22Rv1 (cell line): ENCODE results near the gene ACSBG1.

ENCODE experiments used
- H3K27ac ChIP-seq: fragments of 450-650 bp; 2 replicates; pipeline ENCODE4 v1.5.1; 2017
- ZFX ChIP-seq: fragments of 450-650 bp; IDR thresholded peaks from 2 replicates; pipeline ENCODE4 v1.6.1; 2017; ENCODE audit warnings: antibody characterized with exemption, borderline replicate concordance
- TF ChIP-seq, protein P1 (sequence below): fragments of 450-650 bp; IDR thresholded peaks from 2 replicates; pipeline ENCODE4 v1.5.1; 2017; ENCODE audit warnings: mild to moderate bottlenecking

ACSBG1 gene

DNA sequence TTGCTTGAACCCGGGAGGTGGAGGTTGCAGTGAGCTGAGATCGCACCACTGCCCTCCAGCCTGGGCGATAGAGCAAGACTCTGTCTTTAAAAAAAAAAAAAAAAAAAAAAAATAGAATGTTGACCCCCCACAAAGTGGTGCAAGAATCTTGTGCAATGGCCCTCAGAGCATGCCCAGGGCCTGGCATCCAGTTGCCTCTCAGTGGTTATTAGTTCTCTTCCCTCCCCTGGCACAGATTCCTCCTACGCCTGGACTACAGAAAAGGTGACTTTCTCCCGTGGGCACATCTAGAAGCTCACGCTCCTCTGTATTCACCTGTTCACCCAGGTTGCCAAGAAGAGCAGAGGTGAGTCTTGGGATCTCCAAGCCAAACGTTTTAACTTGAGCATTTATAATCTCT is 36.7 kb downstream of the ACSBG1 start:
- no peak for TF ChIP-seq ZFX
- TF ChIP-seq, protein P1, sequence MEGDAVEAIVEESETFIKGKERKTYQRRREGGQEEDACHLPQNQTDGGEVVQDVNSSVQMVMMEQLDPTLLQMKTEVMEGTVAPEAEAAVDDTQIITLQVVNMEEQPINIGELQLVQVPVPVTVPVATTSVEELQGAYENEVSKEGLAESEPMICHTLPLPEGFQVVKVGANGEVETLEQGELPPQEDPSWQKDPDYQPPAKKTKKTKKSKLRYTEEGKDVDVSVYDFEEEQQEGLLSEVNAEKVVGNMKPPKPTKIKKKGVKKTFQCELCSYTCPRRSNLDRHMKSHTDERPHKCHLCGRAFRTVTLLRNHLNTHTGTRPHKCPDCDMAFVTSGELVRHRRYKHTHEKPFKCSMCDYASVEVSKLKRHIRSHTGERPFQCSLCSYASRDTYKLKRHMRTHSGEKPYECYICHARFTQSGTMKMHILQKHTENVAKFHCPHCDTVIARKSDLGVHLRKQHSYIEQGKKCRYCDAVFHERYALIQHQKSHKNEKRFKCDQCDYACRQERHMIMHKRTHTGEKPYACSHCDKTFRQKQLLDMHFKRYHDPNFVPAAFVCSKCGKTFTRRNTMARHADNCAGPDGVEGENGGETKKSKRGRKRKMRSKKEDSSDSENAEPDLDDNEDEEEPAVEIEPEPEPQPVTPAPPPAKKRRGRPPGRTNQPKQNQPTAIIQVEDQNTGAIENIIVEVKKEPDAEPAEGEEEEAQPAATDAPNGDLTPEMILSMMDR, result no peak
- no peak overlapping the region for H3K27ac ChIP-seq

DNA sequence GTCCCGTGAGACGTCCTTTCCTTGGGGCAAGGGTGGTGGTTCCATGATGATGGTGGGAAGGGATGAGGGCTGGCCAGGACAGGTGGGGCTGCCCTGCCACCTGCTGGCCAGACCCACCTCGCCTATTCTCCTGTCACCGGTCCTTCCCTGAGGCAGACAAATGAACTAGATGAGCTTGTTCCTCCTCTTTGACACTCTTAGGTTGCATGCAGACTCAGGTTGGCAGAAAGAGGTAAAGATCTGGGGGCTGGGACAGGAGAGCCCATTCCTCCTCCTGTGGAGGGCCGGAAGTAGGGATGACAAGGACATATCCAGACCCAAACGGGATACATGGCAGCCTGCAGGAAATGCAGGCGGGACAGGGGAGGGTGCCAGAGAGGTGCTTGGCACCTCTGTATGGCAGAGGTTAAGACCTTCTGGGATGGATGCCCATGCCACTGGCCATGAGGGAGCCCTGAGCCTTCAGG is 38.6 kb downstream of the ACSBG1 start:
- H3K27ac ChIP-seq, result no peak overlapping the region
- no peak for TF ChIP-seq ZFX
- TF ChIP-seq, protein P1, result peak; percentile 92

DNA sequence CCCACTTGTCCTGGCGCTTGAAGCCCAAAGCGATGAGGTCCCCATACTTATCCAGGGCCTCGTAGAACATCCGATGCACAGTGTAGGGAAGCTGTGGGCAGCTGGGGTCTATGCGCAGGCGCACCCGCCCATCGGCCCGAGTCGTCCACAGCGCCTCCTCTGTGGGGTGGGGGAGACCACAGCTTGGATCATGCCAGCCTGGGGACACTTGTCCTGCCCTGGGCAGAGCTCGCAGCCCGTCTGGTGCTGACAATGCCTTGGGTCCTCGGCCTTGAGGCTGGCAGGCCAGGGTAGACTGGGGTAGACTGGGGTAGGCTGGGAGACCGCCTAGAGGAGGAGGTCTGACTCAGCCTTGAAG is 39.8 kb downstream of the ACSBG1 start:
- no peak overlapping the region for H3K27ac ChIP-seq
- TF ChIP-seq ZFX, result no peak
- TF ChIP-seq, protein P1, result no peak

DNA sequence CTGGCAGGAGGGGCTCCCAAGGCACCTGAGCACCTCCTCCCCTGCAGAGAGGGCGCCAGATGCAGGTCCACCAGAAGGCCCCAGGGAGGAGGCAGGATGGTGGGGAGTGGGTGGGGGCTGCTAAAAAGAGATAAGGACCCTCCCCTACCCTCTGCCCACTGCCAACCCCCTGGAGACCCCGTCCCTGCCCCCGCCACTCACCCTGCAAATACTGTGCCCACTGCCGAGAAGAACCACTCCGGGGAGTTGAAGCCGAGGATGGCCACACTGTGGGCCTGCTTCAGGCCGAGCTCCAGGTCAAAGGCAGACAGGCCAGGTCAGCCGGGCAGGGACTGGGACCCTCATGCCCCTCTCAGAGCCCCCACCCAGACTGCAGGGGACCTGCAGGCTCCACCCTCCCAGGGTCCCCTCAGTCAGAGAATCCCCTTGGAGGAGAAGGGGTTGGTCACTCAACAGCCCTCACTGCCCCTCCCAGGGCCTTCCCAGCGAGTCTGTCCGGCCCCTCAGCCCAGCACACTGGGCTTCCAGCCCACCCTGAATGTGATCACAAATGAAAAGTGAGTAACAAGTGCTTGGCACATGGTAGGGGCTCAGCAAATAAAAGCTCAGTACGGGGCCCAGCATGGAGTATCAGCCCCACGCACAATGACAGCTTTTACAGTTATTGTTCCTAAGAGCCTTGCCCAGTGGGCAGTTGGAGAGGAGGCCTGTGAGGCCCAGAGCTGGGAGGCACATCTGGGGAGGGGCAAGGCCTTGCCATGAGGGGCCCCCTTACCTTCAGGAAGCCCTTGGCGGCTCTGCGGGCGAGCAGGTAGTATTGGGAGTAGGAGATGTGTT is 40.4 kb downstream of the ACSBG1 start:
- H3K27ac ChIP-seq, result no peak overlapping the region
- TF ChIP-seq, protein P1, result no peak
- TF ChIP-seq ZFX, result no peak

DNA sequence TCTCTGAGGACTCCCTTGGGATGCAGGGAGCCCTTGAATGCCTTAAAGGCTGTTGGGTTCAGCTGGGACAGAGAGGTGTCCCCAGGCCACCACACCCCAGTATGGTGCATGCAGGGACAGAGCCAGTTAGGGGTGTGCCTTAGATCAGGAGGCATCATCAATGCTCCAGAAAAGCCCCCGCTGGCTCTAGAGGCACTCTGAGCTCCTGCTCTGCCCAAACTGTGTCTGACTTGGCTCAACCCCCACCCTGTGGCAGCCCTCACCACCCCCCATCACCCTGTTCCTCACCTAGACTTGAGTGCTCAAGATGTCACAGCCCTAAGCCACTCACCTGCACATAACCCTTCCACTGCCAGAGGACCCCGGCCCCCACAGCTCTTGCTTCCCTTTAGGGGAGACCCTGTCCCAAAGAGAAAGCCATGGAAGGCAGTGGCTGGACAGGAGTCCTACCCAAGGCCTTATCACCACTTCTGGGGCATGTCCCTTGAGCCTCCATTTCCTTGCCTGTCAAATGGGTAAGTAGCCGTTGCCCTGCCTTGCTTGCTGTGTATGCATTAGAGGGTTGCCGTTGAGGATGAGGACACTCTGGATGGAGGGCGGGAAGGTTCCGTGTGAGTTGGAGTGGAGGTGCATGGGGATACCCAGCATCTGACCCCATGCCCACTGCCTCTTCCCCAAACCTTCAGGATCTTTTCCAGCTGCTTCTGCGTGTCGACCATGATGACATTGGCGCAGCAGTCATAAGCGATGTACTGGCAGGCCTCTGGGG is 41.4 kb downstream of the ACSBG1 start:
- TF ChIP-seq, protein P1, result no peak
- TF ChIP-seq ZFX, result no peak
- H3K27ac ChIP-seq, result no peak overlapping the region

DNA sequence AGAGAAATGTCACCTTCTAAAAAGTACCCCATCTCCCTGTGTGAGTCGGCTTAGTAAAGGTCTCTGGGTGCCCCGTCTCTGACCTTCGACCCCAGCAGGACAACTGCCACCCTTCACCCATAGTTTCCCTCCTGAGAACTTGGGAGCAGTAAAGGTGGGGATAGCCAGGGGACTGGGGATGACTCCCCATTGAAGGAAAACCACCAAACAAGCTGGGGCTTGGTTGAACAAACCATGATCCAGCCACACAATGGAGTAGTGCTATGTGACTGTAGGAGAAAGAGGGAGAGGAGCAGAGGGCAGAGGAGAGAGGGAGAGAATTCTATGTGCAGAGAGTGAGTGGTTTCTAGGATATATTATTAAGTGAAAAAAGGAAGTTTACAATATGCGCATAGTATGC is 51.5 kb downstream of the ACSBG1 start:
- H3K27ac ChIP-seq, result no peak overlapping the region
- TF ChIP-seq, protein P1, result no peak
- no peak for TF ChIP-seq ZFX

DNA sequence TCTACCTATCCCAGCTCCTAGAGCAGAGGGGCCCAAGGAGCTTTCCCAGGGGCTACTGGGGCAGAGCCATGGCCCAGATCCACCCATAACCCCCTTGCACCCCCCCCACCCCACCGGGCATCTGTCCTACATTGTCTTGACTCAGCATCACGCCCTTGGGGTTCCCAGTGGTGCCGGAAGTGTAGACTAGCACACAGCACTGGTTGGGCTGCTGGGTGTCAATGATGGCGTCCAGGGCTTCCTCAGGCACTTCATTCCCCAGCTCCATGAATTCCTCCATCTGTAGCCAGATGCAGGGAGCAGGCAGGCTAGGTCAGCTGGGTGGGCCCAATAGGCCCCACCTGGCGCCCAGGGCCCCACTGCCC is 52.0 kb downstream of the ACSBG1 start:
- no peak overlapping the region for H3K27ac ChIP-seq
- TF ChIP-seq, protein P1, result no peak
- no peak for TF ChIP-seq ZFX
